Lower leg skin (tissue), 4 donors: ENCODE measurements around the gene SUV39H2. TPM values are rescaled to one million over a fixed set of nuclear protein-coding genes. Genes with fewer than 3 reads are reported as not detected.

ENCODE experiments used
- DNase-seq, 2 donors: peaks; one replicate each; pipeline ENCODE4 v3.0.0-alpha.2; 2019; ENCODE audit warnings: low spot score in 2 of 2
- H3K4me3 ChIP-seq: fragments of 200-600 bp; sonication (generic); 2 replicates; pipeline ENCODE4 v1.5.1; 2017; ENCODE audit warnings: mild to moderate bottlenecking, low read depth; ENCODE audit not compliant: poor library complexity, severe bottlenecking
- CTCF ChIP-seq, 3 donors: fragments of 450-650 bp; IDR thresholded peaks; one replicate each; pipeline ENCODE4 v1.5.1; 2016; ENCODE audit warnings: antibody characterized with exemption in 3 of 3, mild to moderate bottlenecking in 3 of 3, moderate library complexity in 2 of 3
- POLR2A ChIP-seq, 2 donors: fragments of 450-650 bp; IDR thresholded peaks; one replicate each; pipeline ENCODE4 v1.6.1; 2016 to 2017; ENCODE audit warnings: antibody characterized with exemption in 2 of 2, mild to moderate bottlenecking in 1 of 2, moderate library complexity in 1 of 2
- WGBS, 2 donors: methylation state at CpG; one replicate each; pipeline ENCODE4 v1.1.5; 2018; 5-methylcytosine and 5-hydroxymethylcytosine counted together
- intact Hi-C: fragments of 100-400 bp; cut with DNase I; formaldehyde crosslinking; loops from one replicate; pipeline ENCODE4 v1.15.0; 2023; ENCODE audit warnings: low total_unique reads
- total RNA-seq, 4 donors: library from RNA; depleted of rRNA; stranded (reverse); fragments of >200 nt; gene quantifications; one replicate each; pipeline ENCODE4 v1.1.0, GENCODE V29; 2016

The SUV39H2 gene, protein sequence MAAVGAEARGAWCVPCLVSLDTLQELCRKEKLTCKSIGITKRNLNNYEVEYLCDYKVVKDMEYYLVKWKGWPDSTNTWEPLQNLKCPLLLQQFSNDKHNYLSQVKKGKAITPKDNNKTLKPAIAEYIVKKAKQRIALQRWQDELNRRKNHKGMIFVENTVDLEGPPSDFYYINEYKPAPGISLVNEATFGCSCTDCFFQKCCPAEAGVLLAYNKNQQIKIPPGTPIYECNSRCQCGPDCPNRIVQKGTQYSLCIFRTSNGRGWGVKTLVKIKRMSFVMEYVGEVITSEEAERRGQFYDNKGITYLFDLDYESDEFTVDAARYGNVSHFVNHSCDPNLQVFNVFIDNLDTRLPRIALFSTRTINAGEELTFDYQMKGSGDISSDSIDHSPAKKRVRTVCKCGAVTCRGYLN
- total RNA-seq: 1 to 10 TPM in 3 of 4 donors, under 1 TPM in 1; 0.99 to 5.3 (median 3.5) TPM

DNA sequence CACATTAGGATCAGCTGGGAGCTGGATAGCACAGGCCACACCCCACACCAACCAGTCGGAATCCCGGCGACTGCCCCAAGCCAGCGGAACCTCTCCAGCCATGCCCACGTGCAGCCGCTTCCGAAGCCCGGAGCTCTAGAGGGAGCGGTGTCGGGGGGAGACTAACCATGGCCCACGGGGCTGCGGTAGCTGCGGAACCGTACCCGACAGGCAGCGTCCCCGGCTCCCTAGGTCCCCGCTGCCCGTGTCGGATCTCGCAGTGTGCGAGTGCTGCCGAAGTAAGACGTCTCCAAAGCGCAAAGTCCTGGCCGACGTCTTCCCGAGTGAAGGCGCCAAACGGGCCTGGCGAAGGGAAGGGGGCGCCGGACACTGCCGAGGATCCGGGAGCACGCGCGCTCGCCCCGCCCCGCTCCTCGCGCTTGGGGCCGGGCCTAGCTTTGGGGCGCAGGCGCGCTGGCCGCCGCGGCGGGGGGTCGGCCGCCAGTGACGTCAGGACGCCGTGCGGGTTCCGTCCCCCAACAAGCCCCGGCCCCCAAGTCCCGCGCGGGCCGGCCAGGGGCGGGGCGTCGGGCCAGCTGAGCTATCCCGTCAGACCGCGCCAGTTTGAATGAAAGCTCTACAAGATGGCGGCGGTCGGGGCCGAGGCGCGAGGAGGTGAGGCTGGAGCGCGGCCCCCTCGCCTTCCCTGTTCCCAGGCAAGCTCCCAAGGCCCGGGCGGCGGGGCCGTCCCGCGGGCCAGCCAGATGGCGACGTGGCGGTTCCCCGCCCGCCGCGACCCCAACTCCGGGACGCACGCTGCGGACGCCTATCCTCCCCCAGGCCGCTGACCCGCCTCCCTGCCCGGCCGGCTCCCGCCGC lies at the start of gene SUV39H2:
SUV39H2 (plus strand) TSS at position 601 of the 858 bp plus-strand sequence; CDS start at position 624, 23 bp downstream.
- peak within 1 kb of the TSS; percentile 100 for H3K4me3 ChIP-seq
- intact Hi-C loops: loop anchor here (10.0 kb wide), 1 partner anchor 216 kb away; the partner anchor contains the start of gene RPP38
- WGBS, 2 donors: 0% methylated on average over 2 to 15 of the region's 102 CpGs
- DNase-seq: peak; percentile 92 to 99
- TF ChIP-seq CTCF (IDR thresholded peaks at IDR 0.05): no peak
- no peak for TF ChIP-seq POLR2A (IDR thresholded peaks at IDR 0.05)

DNA sequence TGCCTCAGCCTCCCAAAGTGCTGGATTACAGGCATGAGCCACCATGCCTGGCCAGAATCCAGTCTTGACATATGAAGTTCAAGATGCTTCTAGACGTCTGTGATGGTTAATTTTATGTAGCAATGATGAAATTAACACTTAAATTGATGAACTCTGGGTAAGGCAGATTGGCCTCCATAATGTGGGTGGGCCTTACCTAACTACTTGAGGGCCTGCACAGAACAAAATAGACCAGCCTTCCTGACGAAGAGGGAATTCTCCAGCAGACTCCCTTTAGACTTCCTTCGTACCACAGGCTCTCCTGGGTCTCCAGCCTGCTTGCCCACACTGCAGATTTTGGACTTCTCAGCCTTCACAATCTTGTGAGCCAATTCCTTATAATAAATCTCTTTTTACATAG lies 45.6 kb upstream of the SUV39H2 start:
- no peak overlapping the region for H3K4me3 ChIP-seq
- no peak for DNase-seq
- TF ChIP-seq CTCF (IDR thresholded peaks at IDR 0.05): no peak
- no peak for TF ChIP-seq POLR2A (IDR thresholded peaks at IDR 0.05)
- intact Hi-C loops: loop anchor here (10.0 kb wide), 1 partner anchor 288 kb away; no protein-coding TSS in a partner anchor
- 77 to 83% methylated on average over 3 of the region's 3 CpGs for WGBS, 2 donors

- intact Hi-C loops: loop anchor here (5.0 to 10.0 kb wide), 2 partner anchors 291 to 331 kb away; partner anchors contain the start of gene NMT2
- TF ChIP-seq CTCF (IDR thresholded peaks at IDR 0.05) (no peak), POLR2A (IDR thresholded peaks at IDR 0.05) (no peak)
- 84 to 85% methylated on average over 2 of the region's 2 CpGs for WGBS, 2 donors
- no peak for DNase-seq
- H3K4me3 ChIP-seq: no peak overlapping the region
These were observed 42.5 kb upstream of the SUV39H2 start for GRCh38 chr10:14836208-14836607.

- DNase-seq: no peak
- 20 to 22% methylated on average over 14 of the region's 14 CpGs for WGBS, 2 donors
- peak overlapping the region; percentile 60 for H3K4me3 ChIP-seq
- intact Hi-C loops: loop anchor here (5.0 to 10.0 kb wide), 2 partner anchors 292 to 330 kb away; partner anchors contain the start of gene NMT2
- TF ChIP-seq POLR2A (IDR thresholded peaks at IDR 0.05): no peak
- TF ChIP-seq CTCF (IDR thresholded peaks at IDR 0.05): no peak
These were observed 41.5 kb upstream of the SUV39H2 start for GRCh38 chr10:14837003-14837756.
